ENCODE results near the gene OR6A2.

DNA sequence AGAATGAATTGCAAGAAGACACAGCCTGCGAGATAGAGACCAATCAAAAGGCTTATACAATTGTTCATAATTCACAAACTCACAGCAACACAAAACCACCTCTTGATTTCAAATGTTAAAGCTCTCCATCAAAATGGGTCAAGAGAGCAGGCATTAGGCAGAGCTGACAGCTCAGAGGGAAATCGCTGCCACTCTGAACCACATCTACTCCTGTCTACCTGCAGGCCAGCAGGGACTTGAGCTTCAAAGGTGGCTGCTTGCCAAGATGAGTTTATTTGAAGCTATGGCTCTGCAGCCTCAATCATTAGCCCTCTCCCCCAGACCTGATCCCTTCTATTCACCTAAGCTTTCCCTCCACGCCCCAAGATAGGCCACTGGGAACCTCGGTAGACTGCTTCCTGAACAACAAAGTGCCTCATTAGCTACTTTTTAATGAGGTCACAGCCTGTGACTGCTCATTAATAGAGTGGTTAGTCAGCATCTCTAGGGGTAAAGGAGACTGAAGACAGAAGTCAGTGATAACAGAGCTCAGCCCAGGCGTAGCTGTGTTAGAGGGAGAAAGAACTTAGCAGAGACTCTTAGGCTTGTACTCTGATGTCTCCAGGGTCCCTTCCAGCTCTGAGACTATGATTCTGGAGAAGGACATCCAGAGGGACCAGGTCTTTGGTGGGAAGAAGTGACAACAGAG is 24.8 kb upstream of the OR6A2 start:
- TF ChIP-seq, protein P1, sequence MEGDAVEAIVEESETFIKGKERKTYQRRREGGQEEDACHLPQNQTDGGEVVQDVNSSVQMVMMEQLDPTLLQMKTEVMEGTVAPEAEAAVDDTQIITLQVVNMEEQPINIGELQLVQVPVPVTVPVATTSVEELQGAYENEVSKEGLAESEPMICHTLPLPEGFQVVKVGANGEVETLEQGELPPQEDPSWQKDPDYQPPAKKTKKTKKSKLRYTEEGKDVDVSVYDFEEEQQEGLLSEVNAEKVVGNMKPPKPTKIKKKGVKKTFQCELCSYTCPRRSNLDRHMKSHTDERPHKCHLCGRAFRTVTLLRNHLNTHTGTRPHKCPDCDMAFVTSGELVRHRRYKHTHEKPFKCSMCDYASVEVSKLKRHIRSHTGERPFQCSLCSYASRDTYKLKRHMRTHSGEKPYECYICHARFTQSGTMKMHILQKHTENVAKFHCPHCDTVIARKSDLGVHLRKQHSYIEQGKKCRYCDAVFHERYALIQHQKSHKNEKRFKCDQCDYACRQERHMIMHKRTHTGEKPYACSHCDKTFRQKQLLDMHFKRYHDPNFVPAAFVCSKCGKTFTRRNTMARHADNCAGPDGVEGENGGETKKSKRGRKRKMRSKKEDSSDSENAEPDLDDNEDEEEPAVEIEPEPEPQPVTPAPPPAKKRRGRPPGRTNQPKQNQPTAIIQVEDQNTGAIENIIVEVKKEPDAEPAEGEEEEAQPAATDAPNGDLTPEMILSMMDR (IDR thresholded peaks at IDR 0.05), result no peak
- no peak for TF ChIP-seq POLR2AphosphoS5 (IDR thresholded peaks at IDR 0.05)
- TF ChIP-seq POLR2A (IDR thresholded peaks at IDR 0.05), result no peak

Data from stomach (tissue), 4 donors.